Stimulated activated CD8-positive, alpha-beta memory T cell treated with anti-CD3 and anti-CD28 coated beads, Interleukin-7, amount 100 ng/mL, for 24 hours (primary cell): ENCODE data around the gene ASXL2.
"Not testable (repeated sequence)": the region's sequence is repeated elsewhere in the genome, so short reads cannot be mapped to it uniquely, and the experiment has no call there.

Experiments
- DNase-seq: peaks from one replicate; pipeline ENCODE4 v3.0.0-alpha.2; 2020; ENCODE audit warnings: low read depth

ASXL2 gene

DNA sequence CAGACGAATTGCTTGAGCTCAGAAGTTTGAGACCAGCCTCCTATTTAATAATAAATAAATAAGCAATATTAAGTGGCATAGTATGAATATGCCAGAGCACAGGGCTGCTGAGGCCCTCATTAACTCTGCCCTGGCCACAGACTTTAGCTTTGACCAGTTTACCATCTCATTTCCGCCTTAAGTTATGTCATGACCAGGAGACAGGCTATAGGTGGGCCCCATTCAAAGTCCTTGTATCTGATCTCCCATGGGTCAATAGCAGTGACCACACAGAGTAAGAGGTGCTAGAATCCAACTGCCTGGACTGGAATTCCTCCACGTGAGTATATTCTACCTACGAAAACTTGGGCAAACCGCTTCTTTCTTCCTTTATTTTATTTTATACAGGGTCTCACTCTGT, 13.4 kb upstream of the ASXL2 start:
- DNase-seq = no peak

DNA sequence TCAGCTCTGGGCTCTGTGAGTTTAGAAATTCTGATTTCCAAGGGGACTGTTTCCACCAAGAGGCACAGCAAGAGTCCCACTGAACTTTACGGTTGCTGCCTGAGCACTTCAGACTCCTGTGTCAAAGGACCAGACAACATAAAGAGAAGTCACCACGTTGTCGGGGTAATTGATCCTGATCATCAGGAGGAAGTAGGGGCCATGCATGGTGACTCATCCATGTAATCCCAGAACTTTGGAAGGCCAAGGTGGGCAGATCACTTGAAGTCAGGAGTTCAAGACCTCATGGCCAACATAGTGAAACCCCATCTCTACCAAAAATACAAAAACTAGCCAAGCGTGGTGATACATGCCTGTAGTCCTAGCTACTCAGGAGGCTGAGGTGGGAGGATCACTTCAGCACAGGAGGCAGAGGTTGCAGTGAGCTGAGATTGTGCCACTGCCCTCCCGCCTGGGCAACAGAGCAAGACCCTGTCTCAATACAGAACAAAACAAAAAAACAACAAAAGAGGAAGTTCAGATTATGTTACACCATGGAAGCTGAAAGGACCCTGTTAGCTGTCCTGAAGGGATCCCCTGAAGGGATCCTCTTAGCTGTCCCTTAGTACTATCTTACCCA, 9.4 kb upstream of the ASXL2 start:
- DNase-seq = no peak

DNA sequence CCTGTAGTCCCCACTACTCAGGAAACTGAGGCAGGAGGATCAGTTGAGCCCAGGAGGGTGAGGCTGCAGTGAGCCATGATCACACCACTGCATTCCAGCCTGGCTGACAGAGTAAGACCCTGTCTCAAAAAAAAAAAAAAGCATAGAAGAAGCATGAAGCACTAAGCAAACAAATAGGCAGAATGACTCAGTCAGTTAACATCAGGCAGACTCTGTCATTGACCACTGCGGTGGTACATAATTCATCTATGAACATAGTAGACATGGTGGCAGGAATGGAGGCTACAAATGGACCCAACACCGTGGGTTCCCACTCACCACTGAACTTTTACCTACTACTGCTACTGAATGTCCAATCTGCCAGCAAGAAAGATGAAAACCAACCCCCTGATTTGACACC, 7.6 kb upstream of the ASXL2 start:
- no peak for DNase-seq

DNA sequence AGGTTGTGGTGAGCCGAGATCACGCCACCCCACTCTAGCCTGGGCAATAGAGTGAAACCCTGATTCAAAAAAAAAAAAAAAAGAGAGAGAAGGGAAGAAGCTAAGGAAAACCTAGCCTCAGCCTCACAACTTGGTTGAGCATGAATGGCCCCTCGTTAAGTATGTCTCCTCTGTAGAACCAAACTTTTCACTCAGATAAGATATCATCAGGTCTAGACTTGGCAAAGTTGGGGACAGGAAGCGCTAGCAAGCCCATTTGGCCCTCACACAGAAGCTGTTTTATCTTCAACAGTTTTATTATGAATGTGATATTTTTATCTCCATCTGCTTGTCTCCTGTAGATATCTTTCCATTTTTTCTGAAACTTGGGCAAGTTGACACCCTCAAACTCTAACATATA, 3.5 kb upstream of the ASXL2 start:
- no peak for DNase-seq

DNA sequence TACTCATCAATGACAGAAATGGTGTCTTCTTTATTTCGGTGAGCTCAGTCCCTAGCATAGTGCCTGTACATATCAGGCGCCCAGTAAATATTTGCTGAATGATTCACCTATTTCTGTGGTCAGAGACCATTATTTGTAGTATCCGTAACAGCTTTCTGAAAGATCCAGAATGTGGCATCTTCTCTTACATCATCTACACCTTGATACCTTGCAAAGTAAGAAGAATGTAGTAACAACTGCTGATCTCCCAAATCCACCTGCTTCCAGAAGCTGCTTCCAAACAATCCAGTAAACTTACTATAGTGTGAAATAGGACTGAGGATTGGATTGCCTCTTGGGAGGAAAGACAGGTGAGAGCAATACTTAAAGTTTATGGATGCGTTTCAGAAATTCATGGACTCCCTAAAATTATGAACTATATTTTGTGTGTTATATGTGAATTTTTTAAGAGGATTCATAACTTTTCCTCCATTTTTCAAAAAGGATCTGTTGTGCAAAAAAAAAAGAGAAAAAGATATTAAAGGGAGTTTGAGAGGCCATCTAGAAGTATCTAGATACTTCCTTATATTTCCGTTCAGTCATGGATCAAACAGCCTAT, 945 bp upstream of the ASXL2 start:
- no peak for DNase-seq

DNA sequence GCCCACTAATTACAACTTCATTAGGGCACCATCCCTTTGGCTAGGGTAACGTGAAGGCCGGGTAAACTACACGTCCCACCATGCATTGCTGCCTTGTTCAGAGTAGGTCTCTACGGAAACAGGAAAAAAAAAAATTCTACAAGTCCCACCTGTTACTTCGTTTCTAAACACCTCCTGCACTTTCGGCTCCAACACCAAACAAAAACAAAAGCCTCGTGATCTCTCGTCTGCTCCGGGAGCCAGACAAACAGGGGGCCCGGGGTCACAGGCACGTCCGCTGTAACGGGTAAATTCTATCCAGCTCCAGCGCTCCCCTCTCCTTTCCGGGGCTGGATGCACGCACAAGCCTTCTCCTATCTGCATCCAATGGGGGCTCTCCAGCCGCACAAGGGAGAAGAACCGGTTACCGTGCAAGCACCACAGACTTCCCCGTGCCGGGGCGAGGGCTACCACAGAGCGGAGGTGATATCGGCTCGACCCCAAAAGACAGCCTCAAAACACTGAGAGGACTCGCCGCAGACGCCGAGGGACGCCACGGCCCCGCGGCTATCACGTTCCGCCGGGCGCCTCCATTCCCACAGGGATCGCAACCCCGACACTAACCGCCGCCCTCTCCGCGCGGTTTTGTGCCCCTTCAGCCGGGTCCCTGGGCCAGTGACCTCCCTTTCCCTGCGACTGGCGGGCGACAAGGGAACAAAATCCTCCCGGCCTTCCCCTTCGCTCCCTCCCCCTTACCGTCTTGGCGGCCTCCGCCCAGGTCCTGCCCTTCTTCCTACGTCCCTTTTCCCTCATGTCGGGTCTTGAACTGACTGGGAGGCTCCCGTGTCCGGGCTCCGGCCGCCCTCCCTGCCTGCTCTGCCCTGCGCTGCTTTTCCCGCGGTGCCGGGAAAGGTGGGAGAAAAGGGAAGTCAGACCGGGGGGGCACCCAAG, 591 bp downstream of the ASXL2 start:
- peak; percentile 21 for DNase-seq

DNA sequence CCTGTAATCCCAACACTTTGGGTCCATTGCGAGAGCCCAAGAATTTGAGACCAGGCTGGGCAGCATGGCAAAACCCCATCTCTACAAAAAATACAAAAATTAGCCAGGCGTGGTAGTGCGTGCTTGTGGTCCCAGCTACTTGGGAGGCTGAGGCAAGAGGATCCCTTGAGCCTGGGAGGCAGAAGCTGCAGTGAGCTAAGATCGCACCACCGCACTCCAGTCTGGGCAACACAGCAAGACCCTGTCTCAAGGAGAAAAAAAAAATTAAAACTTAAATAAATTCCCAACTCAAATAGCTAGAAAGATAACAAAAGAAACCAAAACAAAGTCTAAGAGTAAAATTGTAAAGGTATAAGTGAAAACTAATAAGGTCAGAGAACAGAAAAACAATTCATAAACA, 6.2 kb downstream of the ASXL2 start:
- DNase-seq = no peak

DNA sequence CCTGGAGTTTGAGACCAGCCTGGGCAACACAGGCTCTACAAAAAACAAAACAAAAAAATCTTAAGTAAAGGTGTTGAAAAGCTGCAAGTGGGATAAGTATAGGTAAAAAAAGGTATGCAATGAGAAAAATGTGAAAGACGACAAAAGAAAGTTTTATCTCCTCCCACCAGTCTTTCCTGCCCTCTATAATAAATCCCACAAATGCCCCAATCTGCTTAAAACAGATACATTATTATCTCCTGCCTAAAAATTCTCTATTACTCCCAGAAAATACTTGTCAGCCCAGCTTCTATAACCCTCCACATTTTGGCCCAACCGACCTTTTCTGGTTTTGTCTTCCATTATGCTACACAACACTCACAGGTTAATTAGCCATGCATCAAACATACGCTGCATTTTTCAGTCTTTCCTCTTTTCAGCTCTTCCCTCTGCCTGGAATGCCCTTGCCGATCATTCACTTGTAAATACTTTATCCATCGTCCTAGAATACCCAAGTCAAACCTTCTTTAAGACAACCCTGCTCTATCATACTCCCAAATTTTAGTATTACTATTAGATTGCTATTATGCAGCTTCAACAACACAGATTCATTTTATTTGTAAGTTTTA, 10.8 kb downstream of the ASXL2 start:
- no peak for DNase-seq

DNA sequence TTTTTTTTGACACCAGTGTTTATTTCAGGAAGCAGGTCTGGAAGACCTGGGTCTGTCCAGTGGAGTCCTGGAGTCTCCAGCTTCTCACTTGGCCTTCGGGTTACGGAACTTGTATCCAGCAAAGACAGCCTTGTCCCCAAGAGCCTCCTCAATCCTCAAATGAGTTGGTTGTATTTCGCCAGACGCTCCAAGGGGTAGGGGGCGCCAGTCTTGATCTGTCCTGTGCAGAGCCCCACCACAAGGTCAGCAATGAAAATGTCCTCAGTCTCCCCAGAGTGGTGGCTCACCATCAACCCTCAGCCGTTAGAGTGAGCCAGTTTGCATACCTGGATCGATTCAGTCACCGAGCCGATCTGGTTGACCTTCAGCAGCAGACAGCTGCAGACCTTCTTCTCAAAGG, 21.9 kb downstream of the ASXL2 start:
- no peak for DNase-seq

DNA sequence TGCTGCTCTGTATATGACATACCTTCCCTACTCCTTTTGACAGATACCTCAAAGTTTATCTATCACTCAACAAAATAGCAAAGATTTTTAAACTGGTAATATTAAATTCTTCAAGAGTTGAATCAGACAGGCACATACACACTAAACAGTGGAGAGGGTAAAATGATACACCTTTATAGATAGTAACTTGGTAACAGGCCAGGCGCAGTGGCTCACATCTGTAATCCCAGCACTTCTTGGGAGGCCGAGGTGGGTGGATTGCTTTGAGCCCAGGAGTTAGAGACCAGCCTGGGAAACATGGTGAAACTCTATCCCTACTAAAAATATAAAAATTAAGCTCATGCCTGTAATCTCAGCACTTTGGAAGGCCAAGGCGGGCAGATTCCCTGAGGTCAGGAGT, 23.2 kb downstream of the ASXL2 start:
- DNase-seq = no peak

DNA sequence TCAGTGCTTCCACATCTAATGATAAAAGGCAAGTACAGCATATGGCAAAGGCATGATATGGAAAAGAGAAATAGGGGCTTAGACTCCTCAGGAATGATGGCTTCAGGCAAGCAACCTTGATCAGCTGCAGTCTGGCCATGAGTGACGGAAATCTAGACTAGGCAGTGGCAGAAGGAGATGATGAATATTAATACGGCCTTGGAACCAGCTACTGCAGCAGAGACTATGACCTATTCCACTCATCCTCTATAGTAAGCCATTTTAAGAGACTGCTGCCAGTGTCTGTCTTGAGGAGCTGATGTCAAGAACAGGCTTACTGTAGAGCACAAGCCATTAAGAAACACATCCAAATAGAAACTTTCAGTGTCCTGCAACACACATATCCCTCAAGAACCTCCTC, 23.7 kb downstream of the ASXL2 start:
- no peak for DNase-seq

DNA sequence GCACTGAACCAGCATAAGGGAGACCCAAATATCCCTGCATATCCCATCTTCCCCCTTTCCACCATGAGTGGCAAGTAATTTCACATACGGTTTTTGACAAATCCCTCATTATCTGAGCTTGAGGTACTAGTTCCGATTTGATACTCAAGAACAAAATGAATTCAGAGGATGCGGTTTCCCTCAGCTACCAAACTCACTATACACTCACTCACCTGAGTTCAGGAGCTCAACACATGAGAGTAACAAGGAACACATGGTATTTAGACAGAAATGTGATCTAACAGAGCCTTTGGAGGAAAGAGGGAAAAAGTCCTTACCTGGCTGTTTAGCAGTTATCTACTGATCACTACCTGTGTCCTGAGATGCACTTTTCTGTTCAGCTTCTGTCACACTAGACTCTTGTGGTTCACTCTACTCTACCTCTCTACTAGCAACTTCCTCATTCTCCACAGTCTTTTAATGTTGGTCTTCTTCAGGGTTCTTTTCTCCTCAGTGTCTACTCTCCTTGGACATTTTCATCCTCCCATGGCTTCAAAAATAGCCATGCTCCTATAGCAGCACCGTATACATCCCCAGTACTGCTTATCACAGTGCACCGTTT, 25.1 kb downstream of the ASXL2 start:
- no peak for DNase-seq

DNA sequence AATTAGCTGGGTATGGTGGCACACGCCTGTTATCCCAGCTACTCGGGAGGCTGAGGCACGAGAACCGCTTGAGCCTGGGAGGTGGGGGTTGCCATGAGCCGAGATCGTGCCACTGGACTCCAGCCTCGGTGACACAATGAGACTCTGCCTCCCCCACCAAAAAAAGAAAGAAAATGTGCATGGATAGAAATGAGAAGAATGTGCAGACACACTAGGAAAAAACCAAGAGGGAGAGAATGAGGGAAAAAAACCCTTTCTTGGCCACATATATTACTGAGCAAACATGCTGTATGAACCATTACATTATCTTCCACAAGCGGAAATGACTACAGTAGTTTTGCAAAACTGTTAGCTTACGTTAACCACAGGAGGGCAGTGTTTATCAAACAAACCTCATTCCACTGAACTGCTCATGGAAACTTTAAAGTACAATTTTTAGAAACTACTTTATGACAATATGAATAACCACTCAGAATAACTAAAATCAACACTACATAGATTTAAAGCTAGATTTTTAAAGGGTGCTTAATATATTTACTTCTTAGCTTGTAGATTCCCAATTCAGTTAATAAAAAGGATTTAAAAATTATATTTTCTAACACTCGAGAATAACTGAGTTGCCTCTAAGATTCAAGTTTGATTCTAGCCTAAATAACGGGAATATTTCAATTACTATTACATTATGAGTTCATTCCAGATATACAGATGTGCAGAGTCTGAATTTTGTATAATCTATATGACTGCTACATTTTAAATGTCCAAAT, 26.4 kb downstream of the ASXL2 start:
- no peak for DNase-seq

DNA sequence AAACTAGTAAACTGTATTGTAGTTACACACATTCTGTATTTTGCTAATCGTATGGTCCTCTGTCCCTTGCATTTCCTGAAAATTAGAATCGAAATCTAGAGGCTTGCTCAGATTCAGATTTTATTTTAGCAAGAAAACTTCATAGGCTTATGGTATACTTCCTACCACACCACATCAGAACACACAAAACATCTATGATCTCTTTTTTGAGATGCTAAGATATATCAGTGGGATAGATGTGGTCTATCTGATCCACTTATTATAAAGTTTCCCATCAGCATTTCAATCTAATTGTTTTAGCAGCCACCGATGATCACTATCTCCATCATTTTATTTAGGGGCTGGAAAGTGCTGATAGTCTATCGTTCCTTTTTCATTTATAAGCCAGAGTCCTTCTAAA, 27.9 kb downstream of the ASXL2 start:
- DNase-seq = not testable (repeated sequence)

DNA sequence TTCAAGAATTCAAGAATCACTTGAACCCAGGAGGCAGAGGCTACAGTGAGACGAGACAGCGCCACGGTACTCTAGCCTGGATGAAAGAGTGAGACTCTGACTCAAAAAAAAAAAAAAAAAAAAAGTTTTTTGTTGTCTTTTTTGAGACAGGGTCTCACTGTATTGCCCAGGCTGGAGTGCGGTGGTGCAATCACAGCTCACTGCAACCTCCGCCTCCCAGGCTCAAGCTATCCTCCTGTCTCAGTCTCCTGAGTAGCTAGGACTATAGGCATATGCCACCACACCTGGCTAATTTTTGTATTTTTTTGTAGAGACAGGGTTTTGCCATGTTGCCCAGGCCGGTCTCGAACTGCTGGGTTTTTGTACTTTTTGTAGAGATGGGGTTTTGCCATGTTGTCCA, 28.9 kb downstream of the ASXL2 start:
- DNase-seq = not testable (repeated sequence)

DNA sequence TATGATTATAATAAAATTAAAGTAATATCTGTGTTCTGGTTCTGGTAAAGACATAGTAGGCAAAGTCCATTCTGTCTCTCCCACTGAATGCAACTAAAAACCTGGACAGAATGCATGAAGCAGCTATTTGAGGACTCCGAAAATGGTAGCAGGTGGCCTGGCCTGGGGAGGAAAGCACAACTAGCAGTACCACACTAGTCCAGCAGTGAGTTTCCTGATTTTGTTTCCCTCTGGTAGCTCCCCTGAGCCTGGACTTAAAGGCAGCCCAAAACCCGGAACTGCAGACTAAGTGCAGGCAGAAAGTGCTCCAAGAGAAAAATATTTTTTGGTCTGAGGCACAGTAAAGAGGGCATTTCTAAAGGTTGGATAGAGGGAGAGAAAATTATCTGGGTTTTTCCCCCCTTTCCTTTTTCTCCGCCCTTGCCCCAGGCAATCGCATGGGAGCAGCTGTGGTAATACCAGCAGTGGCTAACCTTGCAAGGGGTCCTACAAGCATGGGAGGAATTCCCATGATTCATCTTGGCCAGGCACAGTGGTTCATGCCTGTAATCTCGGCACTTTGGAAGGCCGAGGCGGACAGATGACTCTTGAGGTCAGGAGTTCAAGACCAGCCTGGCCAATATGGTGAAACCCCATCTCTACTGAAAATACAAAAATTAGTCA, 32.3 kb downstream of the ASXL2 start:
- no peak for DNase-seq

DNA sequence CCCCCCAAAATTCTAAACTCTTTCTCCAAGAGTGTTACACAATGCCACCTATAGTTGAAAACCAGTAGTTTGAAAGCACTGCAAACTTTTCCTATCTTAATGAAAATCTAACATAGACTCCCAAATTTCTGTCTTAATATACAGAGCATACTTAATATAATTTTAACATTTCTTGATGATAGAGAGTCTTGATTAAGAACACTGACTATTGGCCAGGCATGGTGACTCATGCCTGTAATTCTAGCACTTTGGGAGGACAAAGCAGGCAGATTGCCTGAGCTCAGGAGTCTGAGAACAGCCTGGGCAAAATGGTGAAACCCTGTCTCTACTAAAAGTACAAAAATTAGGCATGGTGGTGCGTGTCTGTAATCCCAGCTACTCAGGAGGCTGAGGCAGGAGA, 34.2 kb downstream of the ASXL2 start:
- DNase-seq = no peak

DNA sequence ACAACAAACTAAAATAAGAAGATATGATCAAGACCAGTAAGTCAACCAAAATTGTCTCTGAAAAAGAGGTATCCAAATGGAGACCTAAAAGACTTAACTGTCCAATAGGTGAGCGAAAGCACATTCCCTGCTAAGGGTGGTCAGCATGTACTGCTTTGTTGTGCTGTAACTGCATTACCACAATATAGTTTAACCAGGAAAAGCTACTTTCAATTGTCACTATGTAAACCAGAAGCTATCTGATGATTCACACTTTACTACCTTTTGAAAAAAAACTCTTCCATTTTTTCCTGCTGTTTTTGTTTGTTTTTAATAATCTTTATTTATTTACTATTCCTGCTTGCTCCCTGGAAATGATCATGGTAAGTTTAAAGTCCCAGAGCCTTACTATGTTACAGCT, 36.1 kb downstream of the ASXL2 start:
- no peak for DNase-seq

DNA sequence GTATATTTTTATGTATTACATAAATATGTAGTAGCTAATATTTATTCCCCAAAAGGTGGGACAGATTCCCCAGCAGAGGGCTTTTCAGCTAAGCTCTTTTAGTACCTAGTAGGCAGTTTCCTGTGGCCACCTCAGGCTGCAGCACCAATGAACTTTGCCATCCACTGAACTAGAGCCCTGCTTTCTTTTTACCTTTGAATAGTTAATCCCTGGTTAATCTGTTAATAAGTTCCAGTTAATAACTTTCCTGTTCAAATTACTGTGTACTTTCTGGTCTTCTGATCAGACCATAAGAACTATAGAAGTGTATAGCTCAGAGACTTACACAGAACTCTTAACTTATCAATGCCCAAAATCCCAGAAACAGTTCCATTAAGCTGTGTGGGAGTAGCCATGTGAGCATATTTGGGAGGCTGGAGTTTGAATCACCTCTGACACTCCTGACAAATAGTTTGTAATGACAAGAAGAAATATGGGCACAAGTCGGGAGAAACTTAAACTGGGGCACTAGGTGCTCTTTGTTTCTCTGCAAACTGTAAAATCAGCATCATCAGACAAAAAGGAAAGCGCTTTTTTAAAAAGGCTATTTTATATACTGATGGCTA, 40.0 kb downstream of the ASXL2 start:
- DNase-seq = no peak

DNA sequence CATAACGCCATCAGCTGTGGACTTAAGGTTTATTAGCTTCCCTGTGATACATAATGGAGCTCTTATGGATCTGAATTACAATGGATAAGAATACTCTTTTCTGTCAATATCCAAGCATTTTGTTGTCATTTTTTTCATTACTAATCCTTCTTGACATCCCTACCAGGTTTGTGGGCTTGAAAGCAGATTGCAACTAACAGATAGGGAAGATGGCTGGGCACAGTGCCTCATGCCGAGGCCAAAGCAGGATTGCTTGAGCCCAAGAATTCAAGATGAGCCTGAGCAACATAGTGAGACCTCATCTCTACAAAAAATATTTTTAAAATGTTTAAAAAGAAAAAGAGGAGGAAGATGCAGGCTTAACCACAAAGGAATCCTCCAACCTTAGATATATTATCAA, 42.4 kb downstream of the ASXL2 start:
- no peak for DNase-seq

DNA sequence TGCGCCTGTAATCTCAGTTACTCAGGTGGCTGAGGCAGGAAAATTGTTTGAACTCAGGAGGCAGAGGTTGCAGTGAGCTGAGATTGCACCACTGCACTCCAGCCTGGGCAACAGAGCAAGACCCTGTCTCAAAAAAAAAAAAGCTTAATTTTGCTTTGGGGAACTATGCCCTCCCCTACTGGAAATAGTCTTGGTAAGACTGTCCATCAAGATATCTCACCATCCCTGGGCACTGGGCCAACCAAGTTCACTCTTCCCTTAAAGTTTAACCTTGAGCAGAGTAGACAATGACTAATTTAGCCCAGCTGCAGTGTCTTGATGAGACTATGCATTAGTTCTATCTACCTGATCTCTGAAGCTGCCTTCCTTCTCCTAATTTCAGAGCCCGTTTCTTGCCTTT, 44.7 kb downstream of the ASXL2 start:
- no peak for DNase-seq
